ENCODE results near the gene KCNK5.

KCNK5 gene

GRCh38 chr6:39256294-39256940, 27.1 kb upstream of the KCNK5 start:
- no peak overlapping the region for H3K4me2 ChIP-seq (ENCODE audit: insufficient read depth, low read length)
- H3K4me3 ChIP-seq (ENCODE audit: low read depth in 1 of 2, low read length in 2 of 2): no peak overlapping the region
- H2AFZ ChIP-seq (ENCODE audit: low read depth, low read length): no peak overlapping the region
- no peaks in the 10 kb centered on the region for H3K9me3 ChIP-seq (ENCODE audit: insufficient read depth, low read length, severe bottlenecking)
- no peak for TF ChIP-seq CTCF (IDR thresholded peaks at IDR 0.05; ENCODE audit: borderline replicate concordance, extremely low read depth, low read length, poor library complexity, severe bottlenecking)
- TF ChIP-seq EZH2 (IDR thresholded peaks at IDR 0.05; ENCODE audit: borderline replicate concordance, low read depth, low read length, severe bottlenecking): no peak
- no peaks in the 10 kb centered on the region for H3K36me3 ChIP-seq (ENCODE audit: insufficient read depth, low read length)
- no peaks in the 10 kb centered on the region for H3K79me2 ChIP-seq (ENCODE audit: insufficient read depth, low read length)
- H3K4me1 ChIP-seq (ENCODE audit: insufficient read depth, low read length): no peaks in the 10 kb centered on the region
- H3K9ac ChIP-seq (ENCODE audit: low read depth, low read length): no peak overlapping the region
- no peaks in the 10 kb centered on the region for H3K27me3 ChIP-seq (ENCODE audit: insufficient read depth, low read length, poor library complexity)
- ATAC-seq (ENCODE audit: insufficient read depth, low read depth) (no peak), DNase-seq (no peak)
- H4K20me1 ChIP-seq (ENCODE audit: insufficient read depth, low read length): no peaks in the 10 kb centered on the region
- H3K27ac ChIP-seq (ENCODE audit: low read length): no peak overlapping the region

- Histone ChIP-seq H3K27me3 (ENCODE audit: insufficient read depth, low read length, poor library complexity) (no peaks in the 10 kb centered on the region), H3K9me3 (ENCODE audit: insufficient read depth, low read length, severe bottlenecking) (no peaks in the 10 kb centered on the region), H3K4me3 (ENCODE audit: low read depth in 1 of 2, low read length in 2 of 2) (no peak overlapping the region), H2AFZ (ENCODE audit: low read depth, low read length) (no peak overlapping the region), H3K27ac (ENCODE audit: low read length) (no peak overlapping the region), H4K20me1 (ENCODE audit: insufficient read depth, low read length) (no peaks in the 10 kb centered on the region), H3K4me1 (ENCODE audit: insufficient read depth, low read length) (no peaks in the 10 kb centered on the region), H3K36me3 (ENCODE audit: insufficient read depth, low read length) (no peaks in the 10 kb centered on the region), H3K4me2 (ENCODE audit: insufficient read depth, low read length) (no peak overlapping the region), H3K79me2 (ENCODE audit: insufficient read depth, low read length) (no peaks in the 10 kb centered on the region), H3K9ac (ENCODE audit: low read depth, low read length) (no peak overlapping the region)
- ATAC-seq (ENCODE audit: insufficient read depth, low read depth) (no peak), DNase-seq (no peak)
- no peak for TF ChIP-seq EZH2 (IDR thresholded peaks at IDR 0.05; ENCODE audit: borderline replicate concordance, low read depth, low read length, severe bottlenecking)
- TF ChIP-seq CTCF (IDR thresholded peaks at IDR 0.05; ENCODE audit: borderline replicate concordance, extremely low read depth, low read length, poor library complexity, severe bottlenecking): no peak
Measured at GRCh38 chr6:39254999-39255535, 25.8 kb upstream of the KCNK5 start.

- ATAC-seq (ENCODE audit: insufficient read depth, low read depth) (no peak), DNase-seq (no peak)
- Histone ChIP-seq H3K9me3 (ENCODE audit: insufficient read depth, low read length, severe bottlenecking) (no peaks in the 10 kb centered on the region), H4K20me1 (ENCODE audit: insufficient read depth, low read length) (no peaks in the 10 kb centered on the region), H3K4me2 (ENCODE audit: insufficient read depth, low read length) (no peak overlapping the region), H3K4me3 (ENCODE audit: low read depth in 1 of 2, low read length in 2 of 2) (no peak overlapping the region), H3K9ac (ENCODE audit: low read depth, low read length) (no peak overlapping the region), H3K27me3 (ENCODE audit: insufficient read depth, low read length, poor library complexity) (no peaks in the 10 kb centered on the region), H3K36me3 (ENCODE audit: insufficient read depth, low read length) (no peaks in the 10 kb centered on the region), H3K27ac (ENCODE audit: low read length) (no peak overlapping the region), H3K79me2 (ENCODE audit: insufficient read depth, low read length) (no peaks in the 10 kb centered on the region), H2AFZ (ENCODE audit: low read depth, low read length) (no peak overlapping the region), H3K4me1 (ENCODE audit: insufficient read depth, low read length) (no peaks in the 10 kb centered on the region)
- TF ChIP-seq CTCF (IDR thresholded peaks at IDR 0.05; ENCODE audit: borderline replicate concordance, extremely low read depth, low read length, poor library complexity, severe bottlenecking) (no peak), EZH2 (IDR thresholded peaks at IDR 0.05; ENCODE audit: borderline replicate concordance, low read depth, low read length, severe bottlenecking) (no peak)
Measured at GRCh38 chr6:39251406-39251805, 22.1 kb upstream of the KCNK5 start.
